NCI-H69 (cell line): ENCODE measurements around the gene LARP4B.
"Not testable (repeated sequence)": the region's sequence is repeated elsewhere in the genome, so short reads cannot be mapped to it uniquely, and the experiment has no call there.

Source experiments
- DNase-seq: peaks from one replicate; lab custom pipeline; 2025; lab: John Stamatoyannopoulos, UW

LARP4B gene

GRCh38 chr10:786633-787474 lies 144.7 kb downstream of the LARP4B start:
- no peak for DNase-seq

GRCh38 chr10:785861-786214 lies 145.7 kb downstream of the LARP4B start:
- DNase-seq, result no peak

- no peak for DNase-seq
Measured at GRCh38 chr10:785089-785860, 146.2 kb downstream of the LARP4B start.

- peak; percentile 66 for DNase-seq
Measured at GRCh38 chr10:784403-785088, 147.0 kb downstream of the LARP4B start.

GRCh38 chr10:782751-783648 lies 148.5 kb downstream of the LARP4B start:
- no peak for DNase-seq

- no peak for DNase-seq
Measured at GRCh38 chr10:780536-781524, 150.7 kb downstream of the LARP4B start.

- DNase-seq, result no peak
Measured at GRCh38 chr10:778626-779330, 152.7 kb downstream of the LARP4B start.

GRCh38 chr10:777913-778479 lies 153.5 kb downstream of the LARP4B start:
- DNase-seq, result no peak

- DNase-seq, result no peak
Measured at GRCh38 chr10:776772-777171, 154.7 kb downstream of the LARP4B start.

- no peak for DNase-seq
Measured at GRCh38 chr10:775245-776075, 156.0 kb downstream of the LARP4B start.

- DNase-seq, result no peak
Measured at GRCh38 chr10:774661-775244, 156.8 kb downstream of the LARP4B start.

GRCh38 chr10:774223-774622 lies 157.3 kb downstream of the LARP4B start:
- DNase-seq, result no peak

- DNase-seq, result no peak
Measured at GRCh38 chr10:773562-774161, 157.8 kb downstream of the LARP4B start.

- DNase-seq, result no peak
Measured at GRCh38 chr10:772227-772637, 159.3 kb downstream of the LARP4B start.

GRCh38 chr10:771647-772046 lies 159.9 kb downstream of the LARP4B start:
- DNase-seq, result no peak

- no peak for DNase-seq
Measured at GRCh38 chr10:770975-771374, 160.5 kb downstream of the LARP4B start.

- DNase-seq, result not testable (repeated sequence)
Measured at GRCh38 chr10:770048-770712, 161.3 kb downstream of the LARP4B start.
